DMS79 (cell line): ENCODE data around the gene NDUFA7.
"Not testable (repeated sequence)": the region's sequence is repeated elsewhere in the genome, so short reads cannot be mapped to it uniquely, and the experiment has no call there.

Experiments
- DNase-seq: peaks from one replicate; lab custom pipeline; 2025; lab: John Stamatoyannopoulos, UW

NDUFA7 gene

GRCh38 chr19:8264248-8264647, 56.9 kb downstream of the NDUFA7 start:
- not testable (repeated sequence) for DNase-seq

DNA sequence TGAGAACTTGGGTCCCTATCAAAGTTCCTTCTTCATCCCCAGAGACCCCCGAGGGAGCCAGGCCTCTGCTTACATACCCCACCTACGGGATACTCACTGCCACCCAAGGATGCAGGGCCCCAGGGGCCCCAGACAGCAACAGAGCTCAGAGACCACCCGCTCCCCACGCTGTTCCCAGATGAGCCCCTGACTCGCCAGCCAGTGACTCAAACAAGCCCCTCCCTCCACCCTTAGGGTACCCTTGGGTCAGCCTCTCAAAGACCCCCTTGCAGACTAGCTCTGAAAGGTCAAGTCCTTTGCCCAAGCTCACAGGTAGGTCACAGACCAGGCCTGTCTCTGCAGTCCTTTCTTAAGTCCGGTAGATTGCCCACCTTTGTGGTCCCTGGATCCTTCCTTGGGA, 58.7 kb downstream of the NDUFA7 start:
- DNase-seq = no peak

DNA sequence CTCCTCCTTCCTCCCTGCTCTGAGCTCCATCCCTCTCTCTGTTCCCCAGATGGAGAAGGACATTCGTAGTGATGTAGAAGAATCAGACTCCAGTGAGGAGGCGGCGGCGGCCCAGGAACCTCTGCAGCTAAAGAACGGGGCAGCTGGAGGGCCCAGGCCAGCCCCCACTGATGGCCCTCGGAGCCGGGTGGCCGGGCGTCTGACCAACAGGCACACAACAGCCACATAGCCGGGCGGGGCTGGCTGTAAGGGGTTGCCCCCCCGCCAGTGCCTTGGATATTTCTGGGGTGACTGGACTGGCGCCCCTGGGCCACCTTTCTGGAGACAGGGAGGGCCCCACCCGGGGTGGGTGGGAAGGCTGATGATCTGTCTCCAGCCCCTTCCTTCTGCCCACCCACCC, 59.3 kb downstream of the NDUFA7 start:
- no peak for DNase-seq

- no peak for DNase-seq
Measured at GRCh38 chr19:8261347-8261746, 59.8 kb downstream of the NDUFA7 start.
